ENCODE measurements around the gene ATRN.

- TF ChIP-seq CTCF (conservative IDR thresholded peaks at IDR 0.05; ENCODE audit: low read depth, low read length) (no peak), EZH2 (IDR thresholded peaks at IDR 0.05; ENCODE audit: low read length, unreplicated experiment) (no peak), EZH2phosphoT487 (IDR thresholded peaks at IDR 0.05; ENCODE audit: borderline replicate concordance, low read length) (no peak)
Measured at GRCh38 chr20:3640259-3640658, 169.4 kb downstream of the ATRN start.

Measured in PC-3 (cell line).